NCI-H460 (cell line): Measurements from ENCODE around the gene TNFRSF19. TPM values are rescaled to one million over a fixed set of nuclear protein-coding genes. Genes with fewer than 3 reads are reported as not detected.

Source experiments
- DNase-seq: peaks from one replicate; pipeline ENCODE4 v3.0.0-alpha.2; 2016; ENCODE audit warnings: low read depth; ENCODE audit errors: extremely low read depth
- total RNA-seq: library from RNA; depleted of rRNA; stranded (reverse); fragments of >200 nt; shearing (Covaris generic); gene quantifications from 2 replicates; pipeline ENCODE4 v1.2.3, GENCODE V29; 2014

TNFRSF19 gene
- total RNA-seq, 1 experiment from 2014 or later = 31.3 TPM

DNA sequence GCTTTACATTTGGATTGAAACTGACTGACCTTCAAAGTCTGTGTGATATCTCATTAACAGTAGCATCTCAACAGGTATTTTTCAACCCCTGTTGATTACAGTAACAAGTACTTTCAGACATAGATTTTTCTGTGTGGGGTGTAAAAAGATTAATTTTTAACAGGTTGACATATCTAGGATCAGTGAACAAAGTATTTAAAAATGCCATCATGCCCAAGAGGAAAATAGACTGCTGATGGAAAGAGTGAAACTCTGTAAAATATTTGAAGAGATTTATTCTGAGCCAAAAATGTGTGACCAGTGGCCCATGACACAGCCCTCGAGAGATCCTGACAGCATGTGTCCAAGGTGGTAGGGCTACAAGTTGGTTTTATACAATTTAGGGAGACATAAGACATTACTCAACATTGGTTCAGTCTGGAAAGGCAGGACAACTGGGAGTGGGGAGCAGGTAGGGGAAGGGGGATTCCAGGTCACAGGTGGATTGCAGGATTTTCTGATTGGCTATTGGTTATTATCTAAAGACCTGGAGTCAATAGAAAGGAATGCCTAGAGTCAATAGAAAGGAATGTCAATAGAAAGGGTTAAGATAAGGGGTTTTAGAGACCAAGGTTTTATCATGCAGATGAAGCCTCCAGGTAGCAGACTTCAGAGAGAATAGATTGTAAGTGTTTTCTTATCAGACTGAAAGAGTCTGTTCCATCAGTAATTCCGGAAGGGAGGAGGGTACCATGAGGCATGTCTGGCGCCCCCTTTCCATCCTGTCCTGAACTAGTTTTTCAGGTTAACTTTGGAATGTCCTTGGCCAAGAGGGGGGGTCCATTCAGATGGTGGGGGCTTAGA lies 29.1 kb downstream of the TNFRSF19 start:
- no peak for DNase-seq

DNA sequence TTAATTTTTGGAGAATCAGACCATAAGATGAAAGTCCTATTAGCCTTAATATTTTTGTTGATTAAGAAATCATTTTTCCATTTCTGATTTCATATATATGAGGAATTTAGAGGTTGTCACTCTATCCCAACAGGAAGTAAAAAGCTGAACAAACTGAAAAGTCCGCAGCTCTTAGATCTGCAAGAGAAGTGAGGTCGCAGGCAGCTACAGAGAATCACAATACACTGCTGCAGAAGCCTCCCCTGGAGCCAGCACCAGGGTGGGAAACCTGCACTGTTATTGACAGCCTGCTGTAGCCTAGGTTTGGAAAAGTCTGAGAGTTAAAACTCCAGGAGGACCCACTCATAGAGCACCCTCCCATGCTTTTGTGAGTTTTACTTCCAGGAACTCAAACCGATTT lies 29.9 kb downstream of the TNFRSF19 start:
- DNase-seq = no peak

DNA sequence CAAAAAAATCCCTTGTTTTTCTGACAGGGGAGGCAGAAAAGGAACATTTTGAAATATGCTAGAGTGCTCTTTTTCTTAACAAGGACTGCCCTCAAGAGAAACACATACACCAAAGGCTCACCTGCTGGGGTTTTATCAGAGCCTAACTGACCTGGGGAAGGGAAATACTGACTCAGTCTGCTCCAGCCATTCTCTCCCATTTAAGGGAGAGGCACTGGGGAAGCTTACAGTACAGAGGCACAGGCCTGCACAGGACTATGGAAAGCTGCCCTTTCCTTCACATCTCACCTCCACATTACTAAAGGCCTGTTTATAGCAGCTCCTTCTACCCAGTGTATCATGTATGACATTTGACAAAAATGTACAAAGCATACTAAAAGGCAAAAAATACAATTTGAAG lies 30.3 kb downstream of the TNFRSF19 start:
- DNase-seq = no peak

DNA sequence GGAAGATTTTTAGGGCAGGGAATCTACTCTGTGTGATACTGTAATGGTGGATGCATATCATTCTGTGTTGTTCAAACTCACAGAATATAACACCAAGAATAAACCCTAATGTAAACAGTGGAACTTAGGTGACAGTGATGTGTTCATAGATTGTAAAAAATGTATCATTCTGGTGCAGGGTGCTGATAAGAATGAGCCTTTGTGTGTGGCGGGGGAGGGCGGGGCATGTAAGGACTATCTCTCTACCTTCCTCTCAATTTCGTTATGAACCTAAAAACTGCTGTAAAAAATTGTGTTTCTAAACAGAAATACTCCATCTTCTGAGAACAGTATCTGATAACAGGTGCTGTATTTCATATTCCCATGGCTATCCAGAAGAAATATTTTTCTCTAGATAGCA lies 35.6 kb downstream of the TNFRSF19 start:
- DNase-seq = peak; percentile 18

DNA sequence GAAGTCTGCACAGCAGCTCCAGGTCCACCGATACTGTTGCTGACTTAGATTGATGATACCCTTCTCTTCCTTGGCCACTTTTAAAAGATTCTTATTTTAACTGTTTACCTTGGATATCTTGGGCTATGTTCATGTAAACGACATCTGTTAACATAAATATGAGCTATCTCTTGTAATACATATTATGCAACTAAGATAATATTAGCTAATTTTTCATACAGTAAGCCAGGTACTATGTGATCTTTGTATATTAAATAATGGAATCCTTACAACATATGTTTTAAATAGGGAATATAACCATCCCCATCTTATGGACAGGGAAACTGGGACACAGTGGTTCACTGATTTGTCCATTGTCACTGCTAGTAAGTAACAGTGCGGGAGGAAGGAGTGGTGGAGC lies 37.9 kb downstream of the TNFRSF19 start:
- DNase-seq = no peak

DNA sequence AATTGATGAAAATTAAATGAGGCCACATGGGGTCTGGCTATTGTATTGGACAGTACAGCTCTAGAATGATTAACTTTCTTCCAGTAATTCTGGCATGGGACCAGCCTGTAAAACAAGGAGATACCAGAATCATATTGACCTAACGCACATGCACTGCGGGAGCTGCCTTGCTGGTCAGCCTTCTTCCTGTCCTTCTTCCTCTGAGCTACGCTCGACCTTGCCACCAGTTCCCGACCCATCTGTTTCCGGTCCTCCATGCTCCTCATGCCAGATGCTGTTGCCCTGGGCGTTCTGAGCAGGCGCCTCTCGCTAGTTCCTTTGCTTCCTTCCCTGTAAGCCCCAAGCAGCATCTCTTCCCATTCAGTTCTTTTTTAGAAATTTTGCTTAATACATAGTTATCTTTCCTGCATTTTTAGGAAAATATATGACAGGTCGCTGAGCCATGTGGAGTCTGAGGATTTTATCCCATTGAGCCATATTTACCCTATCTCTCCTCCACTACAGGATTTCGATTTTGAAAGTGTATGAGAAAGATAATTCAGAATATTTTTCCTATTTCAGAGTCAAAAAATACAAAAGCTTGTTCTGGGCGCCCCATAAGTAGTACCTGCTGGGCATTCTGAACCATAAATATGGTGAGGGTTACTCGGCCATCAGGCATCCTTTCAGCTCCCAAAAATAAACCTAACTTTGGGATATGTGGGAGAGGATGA lies 38.6 kb downstream of the TNFRSF19 start:
- no peak for DNase-seq

DNA sequence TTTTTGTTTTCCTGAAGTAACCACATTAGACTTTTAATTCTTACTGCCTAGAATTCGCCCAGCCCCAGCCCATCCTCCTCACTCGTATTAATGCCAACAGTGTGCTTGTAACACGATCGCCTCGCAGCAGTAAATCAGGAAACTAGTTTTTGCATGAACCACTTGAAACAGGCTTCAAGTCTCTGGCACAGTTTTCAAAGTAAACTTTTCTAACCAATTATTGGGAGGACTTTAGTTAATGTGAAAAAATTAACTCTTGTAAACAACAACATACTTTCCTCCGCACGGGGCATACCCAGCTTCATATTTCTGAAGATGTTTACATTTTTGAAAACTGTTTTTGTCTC lies 39.2 kb downstream of the TNFRSF19 start:
- DNase-seq = no peak

DNA sequence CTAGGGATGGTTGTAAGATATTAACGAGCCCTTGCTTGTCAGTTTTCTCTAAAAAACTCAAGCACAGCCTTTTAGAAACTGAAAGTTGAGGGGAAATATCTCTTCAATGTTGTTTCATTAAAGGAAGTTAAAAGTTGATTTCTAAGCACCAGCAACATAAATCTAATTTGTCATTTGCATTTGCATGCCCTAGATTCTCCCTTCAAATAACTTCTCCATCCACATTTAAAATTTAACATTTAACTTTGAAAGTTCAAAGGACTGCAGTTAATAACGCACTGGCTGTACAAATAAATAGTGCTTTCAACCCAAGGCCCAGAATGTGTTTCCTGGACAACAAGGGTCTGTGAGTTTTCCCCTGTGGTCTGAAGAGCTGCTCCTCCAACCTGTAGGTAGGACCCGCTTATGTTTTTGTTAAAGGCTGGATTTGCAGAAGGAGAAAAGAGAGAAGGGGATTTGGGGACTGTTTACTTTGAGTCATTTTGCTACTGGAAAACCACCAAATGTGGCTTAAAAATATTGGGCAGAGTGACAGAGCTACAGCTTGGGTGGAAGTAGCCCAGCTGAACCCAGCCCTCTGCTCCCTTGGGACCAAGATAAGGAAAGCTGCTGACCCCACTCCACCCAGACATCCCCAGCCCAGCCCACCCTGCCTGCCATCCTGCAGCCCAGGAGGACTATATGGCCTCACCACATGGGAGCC lies 39.8 kb downstream of the TNFRSF19 start:
- no peak for DNase-seq

DNA sequence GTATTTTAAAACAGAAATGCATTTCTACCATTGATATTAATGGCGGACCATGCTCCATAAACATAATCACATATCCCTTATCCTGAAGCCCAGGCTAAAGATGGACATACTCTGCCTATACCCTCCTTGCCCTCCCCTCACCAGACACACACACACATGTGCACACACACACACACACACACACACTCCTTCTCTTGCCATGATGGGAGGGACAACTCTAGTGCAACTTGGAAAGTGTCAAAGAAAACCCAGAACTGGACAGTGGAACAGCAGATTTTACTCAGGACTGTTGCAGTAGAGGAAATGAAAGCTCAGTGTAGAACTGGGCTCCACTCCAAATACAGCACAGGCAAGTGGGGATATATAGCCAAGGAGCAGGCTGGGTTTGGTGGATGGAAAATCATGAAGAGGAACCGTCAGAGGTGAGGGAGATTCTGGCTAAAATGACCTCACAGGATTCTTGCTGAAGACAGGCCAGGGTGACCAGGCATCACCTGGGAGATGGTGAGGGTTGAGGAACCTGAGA lies 40.8 kb downstream of the TNFRSF19 start:
- DNase-seq = no peak

DNA sequence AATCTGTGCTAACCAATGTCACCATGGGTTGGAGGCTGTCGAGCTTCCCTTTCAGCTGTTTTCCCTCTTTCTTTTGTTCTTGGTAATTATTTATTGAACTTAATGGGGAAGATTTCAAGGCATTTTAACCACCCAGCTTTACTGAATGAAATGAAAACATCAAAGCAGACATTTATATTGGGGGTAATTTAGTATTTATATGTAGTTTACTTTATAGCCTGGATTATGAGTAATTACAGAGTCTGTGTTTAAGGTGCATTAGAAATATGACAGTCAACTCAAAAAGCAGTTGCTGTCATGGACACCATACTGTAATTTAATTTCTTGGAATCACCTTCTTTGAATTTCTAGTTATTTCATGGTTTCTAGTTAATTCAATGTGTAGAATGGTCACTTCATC lies 42.0 kb downstream of the TNFRSF19 start:
- no peak for DNase-seq

DNA sequence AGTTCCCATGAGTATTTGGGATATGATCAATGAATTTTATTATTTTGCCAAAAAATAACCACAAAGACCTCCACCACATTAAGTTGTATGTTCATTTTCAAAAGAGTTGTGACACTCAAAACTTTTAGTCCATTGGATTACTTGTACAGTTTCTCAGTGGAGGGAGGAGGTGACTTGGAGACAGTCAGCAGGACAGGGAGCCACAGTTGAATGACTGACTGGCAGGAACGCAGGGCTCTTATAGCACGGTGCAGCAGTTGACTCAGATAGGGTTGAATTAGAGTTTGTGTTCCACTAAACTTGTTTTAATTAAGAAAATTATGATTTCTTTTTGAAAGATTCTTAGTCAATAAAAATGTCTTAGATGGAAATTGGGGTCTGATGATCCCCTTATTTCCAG lies 42.5 kb downstream of the TNFRSF19 start:
- DNase-seq = no peak

DNA sequence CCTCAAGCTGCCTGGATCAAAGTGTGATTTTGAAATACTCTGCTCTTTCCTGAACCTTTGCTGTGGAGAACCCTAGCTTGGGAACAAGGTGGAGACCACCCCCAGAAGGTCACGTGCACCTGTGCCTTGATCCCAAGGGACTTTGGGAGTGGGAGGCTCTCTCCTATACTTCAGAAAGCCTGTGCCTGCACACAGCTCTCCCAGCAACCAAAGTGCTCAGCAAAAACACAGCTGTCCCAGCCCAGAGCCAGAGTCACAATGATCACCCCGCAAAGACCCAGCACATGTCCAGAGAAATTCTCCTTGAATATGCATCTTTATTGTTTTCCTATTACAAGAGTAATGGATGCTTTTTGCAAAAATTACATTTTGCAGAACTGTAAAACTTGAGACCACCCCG lies 43.4 kb downstream of the TNFRSF19 start:
- DNase-seq = no peak

DNA sequence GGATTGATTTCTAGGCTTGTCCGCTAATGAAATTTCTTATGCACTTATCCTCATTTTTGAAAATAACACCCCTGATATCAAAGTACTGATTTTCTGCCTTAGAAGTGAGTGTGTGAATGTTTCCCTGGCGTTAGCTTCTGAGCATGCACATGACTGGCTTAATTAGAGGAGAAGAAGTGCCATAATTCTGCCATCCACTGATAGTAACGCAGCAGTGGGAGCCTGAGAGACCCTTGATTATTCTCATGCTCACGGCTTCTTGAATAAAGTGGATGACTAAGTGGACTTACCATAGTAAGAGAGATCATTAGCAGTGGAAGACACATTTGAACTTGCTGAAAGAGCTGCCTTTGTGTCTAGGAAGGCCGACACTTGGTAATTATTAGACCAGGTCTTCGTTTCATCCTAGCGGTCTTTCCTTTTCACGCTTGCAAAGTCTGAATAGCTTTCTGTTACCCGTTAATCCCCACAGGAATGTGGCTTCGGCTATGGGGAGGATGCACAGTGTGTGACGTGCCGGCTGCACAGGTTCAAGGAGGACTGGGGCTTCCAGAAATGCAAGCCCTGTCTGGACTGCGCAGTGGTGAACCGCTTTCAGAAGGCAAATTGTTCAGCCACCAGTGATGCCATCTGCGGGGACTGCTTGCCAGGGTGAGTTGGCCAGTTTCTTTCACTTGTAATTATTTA lies 45.3 kb downstream of the TNFRSF19 start:
- DNase-seq = no peak

DNA sequence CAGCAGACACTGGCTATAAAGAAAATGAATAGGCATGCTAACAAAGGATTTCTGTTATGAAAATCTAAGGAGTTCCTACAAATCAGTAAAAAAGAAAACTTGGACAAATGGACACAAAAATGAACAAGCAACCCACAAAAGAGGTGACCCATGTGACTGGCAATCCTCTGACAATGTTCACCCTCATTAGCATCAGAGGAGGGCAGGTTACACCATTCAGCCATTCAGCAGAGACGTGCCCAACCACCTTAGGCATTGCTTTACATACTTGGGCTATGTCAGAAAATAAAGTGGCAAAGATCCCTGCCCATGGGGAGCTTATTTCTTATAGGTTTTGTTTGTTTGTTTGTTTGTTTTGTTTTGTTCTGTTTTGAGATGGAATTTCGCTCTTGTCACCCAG lies 46.0 kb downstream of the TNFRSF19 start:
- no peak for DNase-seq

DNA sequence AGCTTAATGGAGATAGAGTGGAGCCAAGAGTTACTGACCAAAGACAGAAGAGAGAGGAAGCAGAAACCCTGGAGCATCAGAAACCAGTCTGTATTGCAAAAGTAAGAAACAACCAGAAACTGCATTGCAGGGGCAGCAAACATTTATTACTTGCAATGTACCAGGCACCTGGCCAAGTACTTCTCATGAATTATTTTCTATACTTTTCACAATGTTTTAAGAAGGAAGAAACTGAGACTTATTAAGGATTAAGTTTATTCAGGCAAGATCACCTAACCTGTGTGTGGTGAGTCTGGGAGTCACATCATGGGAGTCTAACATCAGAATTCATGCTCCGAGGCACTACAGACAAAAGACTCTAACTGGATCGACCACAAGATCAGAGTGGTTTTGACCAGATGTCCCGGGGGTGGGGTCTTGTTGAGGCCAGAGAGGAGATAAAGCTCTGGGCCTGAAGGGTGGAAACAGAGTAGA lies 47.4 kb downstream of the TNFRSF19 start:
- no peak for DNase-seq

DNA sequence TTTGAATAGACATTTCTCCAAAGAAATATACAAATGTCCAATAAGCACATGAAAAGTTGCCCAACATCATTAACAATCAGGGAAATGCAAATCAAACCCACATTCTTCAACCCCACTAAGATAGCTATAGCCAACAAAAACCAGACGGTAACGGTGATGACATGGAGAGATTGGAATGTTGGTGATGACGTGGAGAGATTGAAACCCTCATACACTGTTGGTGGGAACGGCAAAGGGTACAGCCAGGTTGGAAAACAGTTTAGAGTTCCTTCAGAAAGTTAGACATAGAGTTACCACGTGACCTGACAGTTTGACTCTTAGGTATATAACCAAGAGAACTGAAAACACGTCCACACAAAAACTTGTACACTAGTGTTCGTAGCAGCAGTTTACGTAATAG lies 48.1 kb downstream of the TNFRSF19 start:
- no peak for DNase-seq

DNA sequence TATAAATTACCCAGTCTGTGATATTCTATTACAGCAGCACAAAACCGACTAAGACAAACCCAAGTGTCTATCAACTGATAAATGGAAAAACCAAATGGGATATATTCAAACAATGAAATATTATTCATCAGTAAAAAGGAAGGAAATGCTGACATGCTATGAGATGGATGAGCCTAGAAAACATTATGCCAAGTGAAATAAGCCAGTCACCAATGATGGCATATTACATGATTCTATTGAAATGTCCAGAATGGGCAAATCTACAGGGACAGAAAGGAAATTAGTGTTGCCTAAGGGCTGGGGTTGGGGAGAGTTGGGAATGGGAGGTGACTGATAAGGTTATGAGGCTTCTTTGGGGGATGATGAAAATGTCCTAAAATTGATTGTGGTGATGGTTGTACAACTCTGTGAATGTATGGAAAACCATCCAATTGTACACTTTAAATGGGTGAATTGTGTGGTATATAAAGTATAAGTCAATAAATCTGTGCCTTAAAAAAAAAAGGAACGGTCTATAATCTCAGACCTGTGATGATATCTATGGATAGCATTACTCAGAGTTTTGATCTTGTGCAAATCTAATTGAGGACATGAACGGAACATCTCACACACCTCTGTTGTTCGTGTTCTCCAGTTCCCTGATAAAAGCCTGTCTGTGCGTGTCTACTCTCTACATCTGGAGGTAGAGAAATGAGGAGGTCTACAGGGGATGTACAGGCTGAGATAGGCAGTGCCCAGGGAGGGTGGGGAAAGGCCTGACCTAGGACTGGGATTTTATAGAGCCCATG lies 49.0 kb downstream of the TNFRSF19 start:
- DNase-seq = no peak

DNA sequence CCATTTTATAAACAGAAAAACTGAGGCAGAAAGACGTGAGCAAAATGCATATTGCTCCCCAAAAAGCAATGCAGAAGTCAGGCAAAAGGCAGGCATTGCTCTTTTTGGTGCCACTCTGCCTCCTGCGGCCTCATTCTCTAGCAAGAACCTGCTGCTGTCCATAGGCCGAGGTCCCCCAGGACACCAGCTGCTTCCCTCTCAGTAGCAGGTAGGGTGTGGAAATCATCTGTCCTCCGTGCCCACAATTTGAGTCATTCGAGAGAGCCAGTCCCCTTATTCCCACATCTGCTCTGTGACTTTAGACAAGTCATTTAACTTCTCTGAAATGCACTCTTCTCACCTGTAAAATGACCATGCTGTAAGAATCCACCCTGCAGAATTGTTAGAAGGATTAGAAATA lies 50.0 kb downstream of the TNFRSF19 start:
- DNase-seq = no peak

DNA sequence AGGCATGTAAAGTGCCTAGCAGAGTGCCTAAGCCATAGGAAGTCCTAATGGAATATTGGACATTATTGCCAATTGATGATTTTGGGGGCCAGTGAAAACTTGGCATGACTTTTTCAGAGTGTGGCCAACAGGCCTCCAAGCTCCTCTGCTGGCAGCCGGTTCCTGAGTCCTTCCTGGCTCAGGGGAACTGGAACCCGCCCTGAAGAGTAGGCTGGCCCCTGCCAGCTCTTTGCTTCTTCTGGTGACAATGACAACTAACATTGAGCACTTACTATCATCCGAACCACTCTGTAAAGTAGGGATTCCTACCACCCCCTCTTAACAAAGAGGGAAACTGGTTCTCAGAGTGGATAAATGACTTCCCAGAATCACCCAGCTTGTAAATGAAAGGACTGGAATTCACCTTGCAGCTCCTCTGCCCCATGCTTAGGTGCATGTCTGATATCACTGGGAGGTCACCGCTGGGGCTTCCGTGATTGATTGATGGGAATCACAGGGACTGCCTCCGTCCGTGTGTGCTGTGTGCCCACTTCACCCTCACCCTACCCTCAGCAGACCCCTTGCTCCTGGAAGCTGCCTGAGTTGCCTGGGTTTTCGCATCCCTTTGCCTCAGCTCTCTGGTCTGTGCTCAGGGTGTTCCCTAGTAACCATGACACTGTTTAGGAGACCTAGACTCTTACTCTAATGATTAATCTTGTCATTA lies 50.6 kb downstream of the TNFRSF19 start:
- DNase-seq = no peak
